DMS153 (cell line): ENCODE measurements around the gene MAP4K4.

Source experiments
- DNase-seq: peaks from one replicate; lab custom pipeline; 2025; lab: John Stamatoyannopoulos, UW

MAP4K4 gene

GRCh38 chr2:101790857-101791256, 93.3 kb downstream of the MAP4K4 start:
- no peak for DNase-seq

DNA sequence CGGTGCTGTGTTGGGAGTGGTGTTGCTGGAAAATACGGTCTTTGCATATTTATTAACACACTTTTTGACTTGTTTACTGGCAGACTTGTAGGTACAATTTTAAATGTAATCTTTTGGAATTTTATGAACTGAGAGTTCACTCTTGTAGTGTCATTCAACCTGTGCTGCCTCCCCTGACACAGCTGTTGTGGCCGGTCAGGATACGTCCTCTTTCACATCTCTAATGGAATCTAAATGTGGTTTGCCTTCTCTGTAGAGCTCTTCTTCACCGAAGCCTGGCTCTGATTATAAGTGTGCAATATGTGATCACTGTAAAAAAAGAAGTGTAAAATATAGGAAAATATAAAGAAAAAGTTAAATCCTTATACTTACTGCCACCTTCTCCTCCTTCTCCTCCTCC, 94.7 kb downstream of the MAP4K4 start:
- DNase-seq, result no peak

DNA sequence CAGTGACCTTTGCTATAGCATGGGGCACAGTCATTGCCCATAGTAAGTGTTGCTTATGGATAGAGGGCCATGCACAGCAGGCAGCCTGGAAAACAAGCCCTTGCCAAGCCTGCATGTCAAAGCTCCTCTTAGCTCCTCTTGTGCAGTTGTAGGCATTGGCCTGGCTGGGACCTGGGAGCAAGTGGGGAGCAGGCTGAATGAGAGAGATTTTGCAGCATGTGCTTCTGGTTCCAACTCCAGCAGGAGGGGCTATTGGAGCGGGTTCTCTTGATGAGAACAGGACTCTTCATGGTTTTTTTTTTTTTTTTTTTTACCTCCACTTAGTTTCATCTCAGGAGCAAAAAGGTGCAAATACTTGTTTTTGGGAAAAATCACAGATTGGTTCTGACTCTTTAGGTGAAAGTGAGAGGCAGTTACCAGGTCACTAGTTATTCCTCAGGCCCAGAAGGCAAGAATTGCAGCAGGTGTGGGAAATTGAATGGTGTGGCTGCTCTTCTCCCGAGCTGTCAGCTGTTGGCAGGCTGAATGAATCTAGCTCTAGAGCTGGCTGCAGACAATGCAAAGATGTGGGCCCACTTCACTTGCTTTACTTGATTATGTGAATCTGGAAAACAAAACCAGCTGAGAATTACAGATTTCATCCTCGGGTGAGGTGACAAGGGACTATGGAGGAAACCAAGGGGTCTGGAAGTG, 95.9 kb downstream of the MAP4K4 start:
- no peak for DNase-seq

DNA sequence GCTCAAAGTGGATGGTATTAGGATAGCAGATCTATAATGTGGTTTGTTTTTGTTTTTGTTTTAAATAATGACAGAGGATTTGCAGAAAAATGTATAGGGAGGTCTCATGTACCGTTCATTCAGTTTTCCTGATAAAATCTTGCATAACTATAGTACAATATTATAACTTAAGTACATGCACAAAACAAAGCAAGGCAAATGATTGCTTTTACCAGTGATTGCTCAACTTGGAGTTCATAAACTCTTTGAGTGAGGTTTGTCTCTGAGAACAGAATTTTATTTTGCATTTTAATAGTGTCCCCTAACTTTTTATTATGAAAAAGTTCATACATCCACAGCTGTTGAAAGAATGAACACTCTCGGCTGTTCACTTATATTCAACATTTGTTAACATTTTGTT, 96.6 kb downstream of the MAP4K4 start:
- DNase-seq, result no peak

- DNase-seq, result no peak
Measured at GRCh38 chr2:101795033-101795432, 97.5 kb downstream of the MAP4K4 start.

GRCh38 chr2:101796825-101797600, 99.5 kb downstream of the MAP4K4 start:
- no peak for DNase-seq

DNA sequence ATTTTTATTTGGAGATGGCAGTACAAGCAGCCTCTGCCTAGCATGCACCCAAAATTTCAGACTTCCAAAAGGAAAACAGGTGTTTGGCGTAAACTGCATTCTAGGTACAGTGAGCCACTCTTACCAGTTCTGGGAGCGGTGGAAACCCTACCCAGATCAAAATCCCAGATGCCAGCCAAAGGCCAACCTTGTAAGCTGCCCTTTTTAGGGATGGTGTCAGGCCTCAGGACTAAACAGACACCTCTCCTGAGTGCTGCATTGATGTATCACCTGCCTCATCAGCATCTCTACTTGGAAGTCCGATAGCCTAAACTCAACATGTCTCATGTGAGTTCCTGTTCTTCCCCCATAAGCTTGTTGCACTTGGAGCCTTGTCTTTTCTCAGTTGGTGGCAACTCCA, 104.0 kb downstream of the MAP4K4 start:
- DNase-seq, result no peak

- no peak for DNase-seq
Measured at GRCh38 chr2:101802329-101802728, 104.8 kb downstream of the MAP4K4 start.

DNA sequence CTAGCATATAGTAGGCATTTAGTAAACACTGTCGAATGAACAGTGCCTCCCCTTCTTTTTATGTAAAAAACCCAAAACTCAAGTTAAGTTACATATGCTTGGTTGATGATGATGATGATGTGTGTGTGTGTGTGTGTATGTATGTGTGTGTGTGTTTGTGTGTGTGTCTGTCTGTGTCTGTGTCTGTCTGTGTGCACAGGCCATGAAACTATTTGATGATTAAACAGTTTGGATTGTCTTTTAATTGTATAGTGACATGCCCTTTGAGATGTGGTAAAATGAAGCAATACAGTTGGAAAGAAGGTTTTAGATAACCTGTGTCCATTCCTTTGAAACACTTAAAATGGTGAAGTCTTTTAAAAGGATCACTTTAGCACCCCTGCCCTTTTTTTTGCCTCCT, 105.6 kb downstream of the MAP4K4 start:
- no peak for DNase-seq

DNA sequence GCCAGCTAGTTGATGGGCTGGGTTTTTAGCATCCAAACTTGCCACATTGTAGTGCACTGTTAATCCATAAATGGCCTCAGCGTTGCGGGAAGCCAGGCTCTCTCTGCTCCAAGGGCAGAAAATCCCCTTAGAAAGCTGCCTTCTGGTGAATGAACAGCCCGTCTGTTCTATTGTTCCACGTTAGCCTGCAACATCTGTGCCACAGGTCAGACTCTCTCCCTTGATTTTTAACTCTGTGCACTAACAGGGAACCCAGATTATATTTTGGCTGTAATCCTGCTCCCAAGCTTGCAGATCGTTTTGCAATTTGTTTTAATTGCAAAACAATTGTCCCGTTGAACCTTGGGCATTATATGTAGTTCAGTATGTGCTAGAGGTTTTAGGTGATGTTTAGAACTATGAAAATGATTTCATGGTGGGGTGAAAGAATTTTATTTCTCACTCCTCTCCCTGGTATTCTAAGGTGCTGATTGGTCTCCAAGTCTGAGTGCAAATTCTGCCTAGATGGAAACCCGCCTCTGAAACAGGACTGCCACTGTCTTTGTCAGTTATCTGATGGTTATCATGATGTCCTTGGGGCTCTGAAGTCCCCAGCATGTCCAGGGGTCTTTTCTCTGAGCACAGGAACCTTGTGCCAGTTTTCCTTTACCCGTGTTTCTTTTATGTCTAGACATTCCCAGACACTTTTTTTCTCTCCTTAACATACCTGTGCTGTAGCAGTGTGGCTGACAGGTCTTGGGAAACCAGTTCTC, 106.6 kb downstream of the MAP4K4 start:
- no peak for DNase-seq

- no peak for DNase-seq
Measured at GRCh38 chr2:101805152-101806088, 107.9 kb downstream of the MAP4K4 start.

DNA sequence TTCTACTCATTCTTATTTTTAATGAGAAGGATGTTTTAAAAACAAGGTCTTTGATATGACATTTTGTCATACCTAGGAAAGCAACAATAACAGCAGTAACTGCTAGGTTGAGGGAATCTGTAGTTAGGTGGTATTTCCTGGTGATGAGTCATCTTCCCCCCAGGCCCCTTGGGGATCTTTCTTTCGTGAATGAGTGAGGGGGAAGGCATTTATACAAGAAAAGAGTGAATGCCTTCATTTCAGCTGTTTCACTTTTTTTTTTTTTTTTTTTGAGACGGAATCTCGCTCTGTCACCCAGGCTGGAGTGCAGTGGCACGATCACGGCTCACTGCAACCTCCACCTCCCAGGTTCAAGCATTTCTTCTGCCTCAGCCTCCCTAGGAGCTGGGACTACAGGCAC, 108.6 kb downstream of the MAP4K4 start:
- DNase-seq, result no peak

DNA sequence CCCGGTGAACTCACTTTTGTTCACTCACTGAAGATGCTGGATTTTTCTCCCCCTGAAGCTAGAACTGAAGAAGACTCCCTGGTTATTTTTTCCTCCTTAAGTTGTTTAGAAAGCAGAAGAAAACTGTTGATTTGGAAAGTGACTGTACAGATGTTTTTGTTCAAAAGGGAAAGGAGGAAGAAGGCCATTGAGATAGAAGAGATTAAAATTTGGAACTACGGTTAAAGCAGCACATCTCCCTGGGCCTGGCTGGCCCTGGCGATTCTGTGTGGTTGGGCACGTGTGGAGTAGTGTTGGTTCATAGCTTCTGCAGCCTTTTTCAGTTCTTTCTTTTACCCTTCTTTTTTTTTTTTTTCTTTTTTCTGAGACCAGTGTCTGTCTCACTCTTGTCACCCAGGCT, 109.2 kb downstream of the MAP4K4 start:
- DNase-seq, result no peak

DNA sequence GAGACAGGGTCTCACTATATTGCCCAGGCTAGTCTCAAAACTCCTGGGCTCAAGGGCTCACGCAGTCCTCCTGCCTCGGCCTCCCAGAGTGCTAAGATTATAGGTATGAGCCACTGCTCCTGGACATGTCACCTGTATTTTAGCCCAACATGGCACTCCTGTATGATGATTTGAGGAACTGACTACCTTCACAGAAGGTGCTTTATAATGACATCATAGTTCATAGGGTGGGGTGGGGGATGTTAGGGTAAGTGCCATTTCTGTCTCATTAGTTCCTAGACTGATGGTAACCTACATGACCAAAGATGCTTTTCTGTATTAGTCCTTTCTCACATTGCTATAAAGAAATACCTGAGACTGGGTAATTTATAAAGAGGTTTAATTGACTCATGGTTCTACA, 109.7 kb downstream of the MAP4K4 start:
- no peak for DNase-seq

DNA sequence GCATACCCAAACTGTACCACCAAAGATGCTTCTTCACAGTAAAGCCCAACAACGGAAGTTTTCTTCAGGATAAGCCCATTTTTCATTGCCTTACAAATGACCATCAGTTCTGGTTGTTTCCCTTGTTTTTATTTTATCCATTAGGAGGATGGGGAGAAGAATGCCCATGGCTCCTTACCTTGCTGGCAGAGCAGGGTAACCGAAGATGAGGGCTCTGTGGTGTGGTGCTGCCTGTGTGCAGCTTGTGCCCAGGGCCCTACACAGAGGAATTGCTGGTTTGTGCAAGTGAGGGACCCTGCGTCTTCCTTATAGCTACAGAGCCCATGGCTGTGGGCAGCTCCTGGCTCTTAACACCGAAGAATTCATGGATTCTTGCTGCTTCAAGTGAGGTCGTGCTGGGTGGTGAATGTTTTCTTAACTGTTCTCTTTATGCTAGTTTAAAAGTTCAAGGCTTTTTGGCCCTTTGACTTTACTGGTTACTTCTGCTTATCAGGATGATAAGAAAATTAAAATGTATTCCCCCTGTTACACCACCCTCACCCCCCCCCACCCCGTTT, 110.6 kb downstream of the MAP4K4 start:
- no peak for DNase-seq

DNA sequence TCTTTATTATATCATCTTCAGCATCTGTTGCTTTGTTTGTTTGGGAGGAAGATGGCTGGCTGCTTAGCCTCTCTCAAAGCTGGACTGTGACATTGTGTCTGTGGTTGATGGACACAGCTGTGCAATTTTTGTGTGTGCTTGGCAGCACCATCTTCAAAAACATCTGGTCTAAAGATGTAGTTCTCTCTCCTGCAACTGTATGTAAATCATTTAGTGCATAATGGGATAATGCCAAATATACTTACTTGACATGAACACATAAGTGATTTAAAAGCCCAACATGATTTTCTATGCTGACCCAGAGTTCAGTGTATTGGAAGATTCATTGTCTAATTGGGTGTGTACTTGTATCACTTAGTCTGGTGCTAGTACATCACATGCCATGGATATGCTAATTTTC, 112.2 kb downstream of the MAP4K4 start:
- DNase-seq, result no peak

DNA sequence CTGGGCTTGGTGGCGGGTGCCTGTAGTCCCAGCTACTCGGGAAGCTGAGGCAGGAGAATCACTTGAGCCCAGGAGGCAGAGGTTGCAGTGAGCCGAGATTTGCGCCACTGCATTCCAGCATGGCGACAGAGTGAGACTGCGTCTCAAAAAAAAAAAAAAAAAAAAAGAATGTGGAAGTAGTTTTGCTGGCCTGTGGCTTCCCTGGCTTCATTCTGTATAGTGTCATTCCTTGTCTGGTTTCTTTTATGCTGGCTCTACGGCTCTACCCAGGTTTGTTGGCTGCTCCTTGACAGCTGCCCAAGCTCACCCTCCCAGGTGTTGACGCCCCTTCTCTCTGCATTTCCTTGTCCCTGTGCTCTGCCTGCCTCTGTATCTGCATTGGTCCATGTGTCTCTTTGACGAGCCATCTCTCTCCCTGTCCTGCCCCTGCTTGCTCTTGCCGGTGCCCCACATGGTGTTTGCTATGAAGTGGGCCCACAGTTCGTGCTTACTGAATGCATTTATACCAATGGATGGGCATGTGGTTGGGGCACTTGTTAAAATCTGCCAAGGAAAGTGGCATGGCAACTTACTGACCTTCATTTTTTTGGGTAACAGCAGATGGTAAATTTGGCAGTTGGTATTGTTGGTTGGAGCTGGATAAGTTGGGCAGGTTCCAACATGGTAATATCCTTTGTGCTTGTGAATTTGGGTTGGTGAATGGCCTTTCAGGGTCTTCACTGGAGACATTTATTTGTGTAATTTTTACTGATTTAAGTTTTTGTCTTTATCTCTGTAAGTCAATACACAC, 113.9 kb downstream of the MAP4K4 start:
- DNase-seq, result no peak

DNA sequence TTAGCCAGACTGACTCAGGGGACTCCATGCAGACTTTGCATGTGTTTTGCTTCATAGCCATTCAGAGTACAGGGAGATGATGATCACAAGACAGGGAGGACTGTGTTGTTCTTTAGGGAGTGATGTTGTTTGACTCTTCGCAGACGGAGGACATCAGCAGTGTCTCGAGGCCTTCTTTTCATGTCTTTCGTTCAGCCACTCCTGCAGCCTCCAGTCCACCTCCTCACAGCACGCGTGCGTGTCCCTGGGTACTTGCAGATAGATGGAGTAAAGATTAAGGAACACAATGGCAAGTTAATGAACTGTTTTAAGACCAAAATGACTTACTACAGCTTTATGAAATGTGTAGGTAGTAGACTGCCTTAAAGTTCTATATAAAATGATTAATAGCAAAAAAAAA, 114.7 kb downstream of the MAP4K4 start:
- DNase-seq, result no peak

DNA sequence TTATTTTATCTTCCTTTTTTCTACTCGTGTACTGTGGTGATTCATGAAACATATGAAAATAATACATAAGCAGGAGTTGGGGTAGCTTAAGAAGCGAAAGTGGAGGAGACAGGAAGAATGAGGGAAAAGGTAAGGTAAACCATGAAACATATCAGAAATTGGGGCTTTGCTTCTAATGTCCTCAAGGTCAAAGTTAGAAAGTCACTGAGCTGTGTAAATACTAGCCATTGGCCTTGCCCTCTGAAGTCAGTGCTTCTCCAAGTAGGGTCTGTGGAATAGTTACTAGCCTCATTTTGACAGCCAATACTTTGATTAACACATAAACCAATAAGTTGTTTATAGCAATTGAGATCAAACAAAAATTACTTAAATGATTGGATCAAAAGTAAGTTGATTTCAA, 117.2 kb downstream of the MAP4K4 start:
- no peak for DNase-seq

GRCh38 chr2:101815154-101815553, 117.6 kb downstream of the MAP4K4 start:
- DNase-seq, result no peak
